NB4 (cell line): ENCODE measurements around the gene HSPBP1.

Source experiments
- CTCF ChIP-seq: IDR thresholded peaks from one replicate; pipeline ENCODE4 v1.5.1; 2012; ENCODE audit warnings: low read depth, low read length
- MAX ChIP-seq: IDR thresholded peaks from 2 replicates; pipeline ENCODE4 v1.6.1; 2011; ENCODE audit warnings: low read depth, low read length
- MYC ChIP-seq: IDR thresholded peaks from 2 replicates; pipeline ENCODE4 v1.6.1; 2011; ENCODE audit warnings: low read depth, low read length
- POLR2A ChIP-seq: IDR thresholded peaks from 2 replicates; pipeline ENCODE4 v1.6.1; 2011; ENCODE audit warnings: mild to moderate bottlenecking; ENCODE audit not compliant: insufficient read length; ENCODE audit errors: extremely low read depth

- TF ChIP-seq CTCF (no peak), POLR2A (no peak), MAX (no peak), MYC (no peak)
Measured at GRCh38 chr19:55228403-55229031, 51.4 kb downstream of the HSPBP1 start, which contains the start of gene TMEM86B.
